HG02981 (cell line): ENCODE measurements around the gene NOL3.
A peak's percentile ranks its signal among the peaks of the same experiment; 100 is the strongest.

Experiments used
- ATAC-seq: cut with Tn5 transposase; IDR thresholded peaks from one replicate; pipeline ENCODE4 v1.9.1; 2021; ENCODE audit warnings: mild to moderate bottlenecking, moderate library complexity; ENCODE audit not compliant: unreplicated experiment

The NOL3 gene

GRCh38 chr16:67187175-67187890 lies 17.0 kb downstream of the NOL3 start:
- ATAC-seq, result no peak

- no peak for ATAC-seq
Measured at GRCh38 chr16:67188323-67188722, 18.0 kb downstream of the NOL3 start.

GRCh38 chr16:67188798-67189197 lies 18.5 kb downstream of the NOL3 start:
- no peak for ATAC-seq

- no peak for ATAC-seq
Measured at GRCh38 chr16:67190041-67190440, 19.7 kb downstream of the NOL3 start, which contains the start of gene EXOC3L1. EXOC3L1 (minus strand) TSS chr16:67190136; CDS start chr16:67189676, 460 bp downstream.

GRCh38 chr16:67190448-67191399 lies 20.4 kb downstream of the NOL3 start:
- ATAC-seq, result no peak

GRCh38 chr16:67191411-67191994 lies 21.2 kb downstream of the NOL3 start:
- ATAC-seq, result no peak

- peak; percentile 91 for ATAC-seq
Measured at GRCh38 chr16:67191995-67192681, 21.8 kb downstream of the NOL3 start, which contains the start of gene E2F4. E2F4 (plus strand) TSS chr16:67192155; CDS start chr16:67192228, 73 bp downstream.

- no peak for ATAC-seq
Measured at GRCh38 chr16:67192781-67193361, 22.5 kb downstream of the NOL3 start.

GRCh38 chr16:67193536-67193935 lies 23.2 kb downstream of the NOL3 start:
- ATAC-seq, result no peak

- ATAC-seq, result no peak
Measured at GRCh38 chr16:67194260-67194659, 23.9 kb downstream of the NOL3 start.

GRCh38 chr16:67195676-67196075 lies 25.3 kb downstream of the NOL3 start:
- ATAC-seq, result no peak

- ATAC-seq, result no peak
Measured at GRCh38 chr16:67196881-67197280, 26.5 kb downstream of the NOL3 start.

GRCh38 chr16:67197704-67198103 lies 27.4 kb downstream of the NOL3 start:
- no peak for ATAC-seq

- ATAC-seq, result no peak
Measured at GRCh38 chr16:67198238-67198734, 27.9 kb downstream of the NOL3 start.

- ATAC-seq, result no peak
Measured at GRCh38 chr16:67199011-67199807, 28.9 kb downstream of the NOL3 start, which contains the start of gene ELMO3. ELMO3 (plus strand) TSS chr16:67199131; CDS start chr16:67199327, 196 bp downstream.

- no peak for ATAC-seq
Measured at GRCh38 chr16:67199808-67200198, 29.5 kb downstream of the NOL3 start.

GRCh38 chr16:67200491-67200890 lies 30.2 kb downstream of the NOL3 start:
- ATAC-seq, result no peak

GRCh38 chr16:67201411-67202345 lies 31.3 kb downstream of the NOL3 start:
- ATAC-seq, result no peak
